ENCODE measurements around the gene ALK.

ALK gene

DNA sequence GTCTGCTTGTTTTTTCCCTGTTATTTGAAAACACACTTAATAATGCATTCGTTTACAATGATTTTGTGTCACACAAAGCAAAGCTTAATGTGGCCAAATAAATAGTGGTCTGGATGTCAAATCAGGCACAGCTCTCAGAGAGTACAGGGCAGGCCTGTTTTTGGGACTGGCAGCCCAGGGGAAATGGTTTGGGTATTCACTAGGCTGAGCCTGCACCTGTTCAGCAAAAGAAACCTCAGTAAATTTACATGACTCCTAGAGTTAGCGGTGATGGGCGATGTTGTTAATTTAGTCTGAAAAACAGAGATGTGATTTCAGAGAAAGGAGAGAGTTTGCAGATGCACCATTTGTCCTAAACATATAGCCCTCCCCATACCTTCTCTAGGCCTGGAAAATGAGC lies 197.1 kb downstream of the ALK start:
- no peak for TF ChIP-seq CTCF (IDR thresholded peaks at IDR 0.05; ENCODE audit: insufficient read depth, low read depth, low read length, missing control alignments)
- DNase-seq (ENCODE audit: low read depth): no peak
- H3K4me3 ChIP-seq (ENCODE audit: low read depth, low read length): no peak overlapping the region

DNA sequence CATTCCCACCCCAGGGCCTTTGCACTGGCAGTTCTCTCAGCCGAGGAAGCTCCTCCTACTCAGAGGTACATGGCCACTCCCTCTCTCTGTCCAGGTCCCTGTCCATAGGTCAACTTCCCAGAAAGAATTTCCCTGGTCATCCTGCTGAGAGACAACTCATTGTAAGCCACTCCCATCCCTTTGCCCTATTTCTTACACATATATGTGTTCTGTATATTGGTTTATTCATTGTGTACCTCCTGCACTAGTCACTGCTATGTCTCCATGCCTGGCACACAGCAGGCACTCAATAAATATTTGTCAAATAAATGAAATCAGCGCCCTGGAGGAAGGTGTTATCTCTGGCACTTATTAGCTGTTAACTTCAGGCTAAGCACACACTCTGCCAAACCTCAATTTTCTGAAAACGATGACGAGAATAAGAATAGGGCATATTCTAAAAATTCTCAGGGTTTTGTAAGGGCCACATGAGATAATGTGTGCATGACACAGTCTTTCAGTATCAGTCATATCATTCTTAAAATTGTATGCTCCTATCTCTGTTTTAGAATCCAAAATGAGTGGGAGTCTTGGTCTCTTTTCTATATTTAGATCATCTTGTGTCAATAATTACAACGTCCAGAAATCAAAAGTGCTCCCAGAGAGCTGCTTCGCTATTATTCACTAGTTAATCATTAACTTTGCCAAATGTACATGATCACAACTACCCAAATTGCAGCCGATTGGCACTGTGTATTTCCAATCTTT lies 198.0 kb downstream of the ALK start:
- peak; percentile 20 for DNase-seq (ENCODE audit: low read depth)
- TF ChIP-seq CTCF (IDR thresholded peaks at IDR 0.05; ENCODE audit: insufficient read depth, low read depth, low read length, missing control alignments): no peak
- H3K4me3 ChIP-seq (ENCODE audit: low read depth, low read length): no peak overlapping the region

DNA sequence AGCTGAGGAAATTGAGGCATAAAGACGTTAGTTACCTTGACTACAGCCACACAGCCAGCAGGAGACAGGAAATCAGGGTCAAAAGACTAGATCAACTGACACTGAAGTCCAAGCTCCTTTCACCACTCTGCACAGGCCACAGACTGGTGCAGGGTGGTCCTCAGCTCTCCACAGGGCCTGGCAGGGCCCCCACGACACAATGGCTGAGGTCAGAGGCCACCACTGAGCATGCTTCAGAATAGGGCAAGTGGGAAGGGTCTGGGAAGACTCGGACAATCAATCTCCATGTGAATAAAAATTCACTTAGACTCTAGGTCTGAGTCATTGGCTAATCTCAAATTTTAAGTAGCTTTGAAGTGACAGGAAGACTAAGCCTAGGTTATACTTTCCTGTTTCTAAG lies 201.7 kb downstream of the ALK start:
- H3K4me3 ChIP-seq (ENCODE audit: low read depth, low read length): no peak overlapping the region
- no peak for DNase-seq (ENCODE audit: low read depth)
- TF ChIP-seq CTCF (IDR thresholded peaks at IDR 0.05; ENCODE audit: insufficient read depth, low read depth, low read length, missing control alignments): no peak

DNA sequence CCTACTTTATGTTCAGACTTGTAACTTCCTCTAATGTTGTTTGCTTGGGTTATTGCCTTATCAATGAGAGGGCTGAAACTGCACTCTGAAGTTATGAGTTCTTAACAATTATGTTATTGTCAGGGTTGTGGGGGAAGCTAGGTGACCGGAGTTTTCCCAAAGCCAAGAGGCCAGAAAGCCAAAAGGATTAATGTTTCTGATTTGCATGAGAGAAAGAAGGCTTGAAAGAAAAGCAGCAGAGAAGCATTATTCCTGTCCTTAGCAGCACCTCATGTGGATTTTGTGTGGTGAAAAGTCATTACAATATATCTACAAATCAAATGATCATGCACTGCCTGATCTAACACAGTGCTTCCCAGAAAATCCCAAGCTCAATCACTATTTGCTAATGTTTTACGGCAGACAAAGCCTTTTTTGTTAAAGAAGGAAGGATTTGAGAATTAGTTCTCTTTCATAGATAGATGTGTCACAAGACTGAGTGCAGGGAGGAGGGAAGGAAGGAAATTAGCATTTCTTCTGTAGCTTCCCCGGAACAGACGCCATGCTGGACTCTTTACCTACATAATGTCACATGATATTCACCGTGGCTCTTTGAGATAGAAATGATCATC lies 203.2 kb downstream of the ALK start:
- TF ChIP-seq CTCF (IDR thresholded peaks at IDR 0.05; ENCODE audit: insufficient read depth, low read depth, low read length, missing control alignments): no peak

GRCh38 chr2:29715655-29716054 lies 205.7 kb downstream of the ALK start:
- no peak overlapping the region for H3K4me3 ChIP-seq (ENCODE audit: low read depth, low read length)
- DNase-seq (ENCODE audit: low read depth): no peak
- TF ChIP-seq CTCF (IDR thresholded peaks at IDR 0.05; ENCODE audit: insufficient read depth, low read depth, low read length, missing control alignments): no peak

More for the DNA sequence above, 203.2 kb downstream of the ALK start:
- DNase-seq (ENCODE audit: low read depth): no peak
- H3K4me3 ChIP-seq (ENCODE audit: low read depth, low read length): no peak overlapping the region

DNA sequence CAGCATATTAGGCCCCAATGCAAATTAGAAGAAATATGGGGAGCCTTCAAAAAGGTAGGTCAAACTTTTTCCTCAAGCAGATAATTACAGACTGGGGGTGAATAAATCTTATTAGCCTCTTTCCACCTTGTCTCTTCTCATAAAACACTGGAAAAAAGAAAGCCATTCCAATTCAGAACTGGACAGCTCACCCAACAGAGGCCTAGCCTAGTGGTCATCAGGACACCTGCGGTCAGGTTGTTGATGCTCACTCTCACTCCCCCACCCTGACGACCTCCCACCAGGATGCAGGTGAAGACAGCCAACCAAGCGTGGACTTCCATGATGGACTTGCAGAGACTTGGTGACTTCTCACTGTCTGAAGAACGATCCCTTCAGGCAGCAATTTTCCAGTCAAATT lies 207.1 kb downstream of the ALK start:
- DNase-seq (ENCODE audit: low read depth): no peak
- no peak for TF ChIP-seq CTCF (IDR thresholded peaks at IDR 0.05; ENCODE audit: insufficient read depth, low read depth, low read length, missing control alignments)
- no peak overlapping the region for H3K4me3 ChIP-seq (ENCODE audit: low read depth, low read length)

Data from GM12865 (cell line).